Bronchial epithelial cell (primary cell): ENCODE data around the gene PACS1. TPM values are rescaled to one million over a fixed set of nuclear protein-coding genes. Genes with fewer than 3 reads are reported as not detected.
"Not testable (repeated sequence)": the region's sequence is repeated elsewhere in the genome, so short reads cannot be mapped to it uniquely, and the experiment has no call there.

Experiments
- DNase-seq: peaks from one replicate; pipeline ENCODE4 v3.0.0-alpha.2; 2010; ENCODE audit warnings: low read depth
- FAIRE-seq: peaks from 2 replicates; lab custom pipeline; 2011; peaks lifted over from hg19 to GRCh38; lab: Jason Lieb, UNC
- H3K27me3 ChIP-seq: 2 replicates; pipeline ENCODE4 v1.5.1; 2011; ENCODE audit warnings: low read length; ENCODE audit not compliant: control insufficient read depth, insufficient read depth
- H3K36me3 ChIP-seq: 2 replicates; pipeline ENCODE4 v1.5.1; 2011; ENCODE audit warnings: low read length; ENCODE audit not compliant: control insufficient read depth, insufficient read depth
- H3K4me3 ChIP-seq: 2 replicates; pipeline ENCODE4 v1.5.1; 2011; ENCODE audit warnings: mild to moderate bottlenecking, low read depth, low read length, control low read depth
- total RNA-seq: library from RNA; depleted of rRNA; stranded (reverse); fragments of >200 nt; gene quantifications from 2 replicates; pipeline ENCODE4 v1.2.1, GENCODE V29; 2014
- TF ChIP-seq, protein P1 (sequence below): IDR thresholded peaks from 2 replicates; pipeline ENCODE4 v1.5.1; 2011; ENCODE audit warnings: mild to moderate bottlenecking, moderate library complexity, low read length, control low read depth, inconsistent platforms; ENCODE audit not compliant: insufficient read depth, severe bottlenecking

PACS1 gene
- total RNA-seq, 1 donor from 2014 or later, result 6.8 TPM

- Histone ChIP-seq H3K36me3 (no peaks in the 10 kb centered on the region), H3K27me3 (no peaks in the 10 kb centered on the region), H3K4me3 (no peak overlapping the region)
- no peak for DNase-seq
- no peak for FAIRE-seq
- TF ChIP-seq, protein P1, sequence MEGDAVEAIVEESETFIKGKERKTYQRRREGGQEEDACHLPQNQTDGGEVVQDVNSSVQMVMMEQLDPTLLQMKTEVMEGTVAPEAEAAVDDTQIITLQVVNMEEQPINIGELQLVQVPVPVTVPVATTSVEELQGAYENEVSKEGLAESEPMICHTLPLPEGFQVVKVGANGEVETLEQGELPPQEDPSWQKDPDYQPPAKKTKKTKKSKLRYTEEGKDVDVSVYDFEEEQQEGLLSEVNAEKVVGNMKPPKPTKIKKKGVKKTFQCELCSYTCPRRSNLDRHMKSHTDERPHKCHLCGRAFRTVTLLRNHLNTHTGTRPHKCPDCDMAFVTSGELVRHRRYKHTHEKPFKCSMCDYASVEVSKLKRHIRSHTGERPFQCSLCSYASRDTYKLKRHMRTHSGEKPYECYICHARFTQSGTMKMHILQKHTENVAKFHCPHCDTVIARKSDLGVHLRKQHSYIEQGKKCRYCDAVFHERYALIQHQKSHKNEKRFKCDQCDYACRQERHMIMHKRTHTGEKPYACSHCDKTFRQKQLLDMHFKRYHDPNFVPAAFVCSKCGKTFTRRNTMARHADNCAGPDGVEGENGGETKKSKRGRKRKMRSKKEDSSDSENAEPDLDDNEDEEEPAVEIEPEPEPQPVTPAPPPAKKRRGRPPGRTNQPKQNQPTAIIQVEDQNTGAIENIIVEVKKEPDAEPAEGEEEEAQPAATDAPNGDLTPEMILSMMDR, result no peak
Measured at GRCh38 chr11:66073669-66074068, 3.6 kb downstream of the PACS1 start.

- H3K4me3 ChIP-seq, result no peak overlapping the region
- no peaks in the 10 kb centered on the region for H3K27me3 ChIP-seq
- DNase-seq (no peak), FAIRE-seq (no peak)
- TF ChIP-seq, protein P1, result no peak
- no peaks in the 10 kb centered on the region for H3K36me3 ChIP-seq
Measured at GRCh38 chr11:66075273-66075672, 5.2 kb downstream of the PACS1 start.

DNA sequence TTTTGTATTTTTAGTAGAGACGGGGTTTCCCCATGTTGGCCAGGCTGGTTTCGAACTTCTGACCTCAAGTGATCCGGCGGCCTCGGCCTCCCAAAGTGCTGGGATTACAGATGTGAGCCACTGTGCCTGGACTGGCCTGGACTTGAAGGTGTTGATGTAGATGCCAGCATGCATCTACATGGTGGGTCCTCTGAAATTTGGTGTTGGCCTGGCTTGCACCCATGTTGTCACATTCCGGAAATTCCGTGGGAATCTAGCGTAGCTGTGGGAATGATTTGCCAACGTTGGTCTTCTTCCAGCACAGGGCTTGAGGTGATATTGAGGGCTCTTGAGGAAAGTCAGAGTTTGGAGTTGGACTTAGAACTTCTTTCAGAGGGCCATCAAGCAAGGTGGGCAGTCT lies 6.5 kb downstream of the PACS1 start:
- TF ChIP-seq, protein P1, result no peak
- H3K36me3 ChIP-seq, result no peaks in the 10 kb centered on the region
- no peak overlapping the region for H3K4me3 ChIP-seq
- FAIRE-seq, result no peak
- H3K27me3 ChIP-seq, result no peaks in the 10 kb centered on the region
- no peak for DNase-seq

GRCh38 chr11:66077927-66078326 lies 7.9 kb downstream of the PACS1 start:
- TF ChIP-seq, protein P1, result no peak
- no peak overlapping the region for H3K4me3 ChIP-seq
- no peak for FAIRE-seq
- H3K36me3 ChIP-seq, result no peaks in the 10 kb centered on the region
- no peak for DNase-seq
- H3K27me3 ChIP-seq, result no peaks in the 10 kb centered on the region

- H3K36me3 ChIP-seq, DNase-seq, H3K4me3 ChIP-seq, FAIRE-seq, H3K27me3 ChIP-seq: not testable (repeated sequence)
Measured at GRCh38 chr11:66078949-66079348, 8.9 kb downstream of the PACS1 start.

DNA sequence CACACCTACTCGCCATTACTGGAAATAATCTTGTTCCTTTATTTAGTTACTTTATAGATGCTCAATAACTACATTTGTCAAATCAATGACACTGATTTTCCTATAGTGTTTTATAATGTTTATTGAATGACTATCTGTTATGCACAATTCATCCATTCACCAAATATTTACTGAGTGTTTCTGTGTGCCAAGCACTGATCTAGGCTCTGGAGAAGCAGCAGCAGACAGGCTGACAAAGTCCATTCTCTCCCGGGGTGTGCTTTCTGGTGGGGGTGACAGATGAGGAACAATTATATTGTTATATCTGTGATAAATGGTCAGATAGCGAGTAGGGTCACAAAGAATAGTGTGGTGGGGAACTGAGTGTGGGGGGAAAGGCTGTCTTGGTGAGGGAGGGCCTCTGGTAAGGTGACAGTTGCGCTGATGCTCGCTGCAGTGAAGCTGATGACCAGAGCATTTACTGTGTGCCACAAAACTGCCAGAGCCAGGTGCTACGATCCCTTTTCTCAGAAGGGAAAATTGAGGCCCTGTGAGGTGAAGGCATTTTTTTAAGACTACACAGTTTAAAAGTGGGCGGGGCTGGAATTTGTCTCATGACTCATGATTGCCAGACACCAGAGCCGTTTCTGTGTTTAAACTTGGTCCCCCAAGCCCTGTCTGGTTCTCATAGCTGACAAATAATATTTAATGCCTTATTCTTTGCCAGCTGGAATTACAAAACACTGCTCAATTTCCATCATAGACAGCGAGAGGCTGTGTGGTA lies 10.2 kb downstream of the PACS1 start:
- H3K4me3 ChIP-seq, result no peak overlapping the region
- H3K27me3 ChIP-seq, result no peaks in the 10 kb centered on the region
- TF ChIP-seq, protein P1, result no peak
- DNase-seq (peak; percentile 82), FAIRE-seq (no peak)
- no peaks in the 10 kb centered on the region for H3K36me3 ChIP-seq
